Suprapubic skin (tissue), 3 donors: Measurements from ENCODE around the gene SPR.

Experiments
- CTCF ChIP-seq, 2 donors: fragments of 200-600 bp in 1 of 2; fragments of 450-650 bp in 1 of 2; sonication (generic) in 1 of 2; IDR thresholded peaks; one replicate each; pipeline ENCODE4 v1.5.1; 2016 to 2019; ENCODE audit warnings: antibody characterized with exemption in 2 of 2, mild to moderate bottlenecking in 1 of 2, moderate library complexity in 1 of 2
- POLR2AphosphoS5 ChIP-seq, 3 donors: sonication (generic); formaldehyde crosslinking; IDR thresholded peaks; one replicate each; pipeline ENCODE4 v1.6.1; 2017; ENCODE audit warnings: antibody characterized with exemption in 3 of 3

DNA sequence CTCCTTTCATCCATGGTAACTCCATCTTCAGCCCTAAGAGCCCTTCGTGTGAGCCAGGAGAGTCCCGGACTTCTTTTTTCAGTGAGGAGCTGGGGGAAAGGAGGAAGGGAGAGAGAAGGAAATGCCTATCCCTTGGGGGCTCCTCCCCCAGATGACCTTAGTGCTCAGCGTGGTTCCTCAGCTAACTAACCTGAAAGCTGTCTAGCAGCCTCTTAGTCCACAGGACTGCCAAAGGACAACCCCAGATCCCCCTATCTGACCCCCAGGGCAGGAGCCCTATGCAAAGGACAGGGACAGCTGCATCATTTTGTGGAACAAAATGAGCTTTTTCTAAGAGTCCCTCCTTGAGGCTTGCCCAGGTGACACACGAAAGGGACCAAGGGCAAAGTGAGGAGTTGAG, 7.9 kb downstream of the SPR start:
- TF ChIP-seq CTCF (IDR thresholded peaks at IDR 0.05) (no peak), POLR2AphosphoS5 (IDR thresholded peaks at IDR 0.05) (no peak)
